GM23338 (cell line): Measurements from ENCODE around the gene ZMYND8. TPM values are rescaled to one million over a fixed set of nuclear protein-coding genes. Genes with fewer than 3 reads are reported as not detected.

Experiments
- CTCF ChIP-seq, 2 experiments: fragments of 200-600 bp in 1 of 2; sonication (generic) in 1 of 2; conservative IDR thresholded peaks; 2 replicates each; pipeline versions ENCODE4 v1.5.1 to v1.6.1; 2016 to 2017; ENCODE audit warnings: antibody characterized with exemption in 2 of 2, low read depth in 2 of 2, mild to moderate bottlenecking in 2 of 2, moderate library complexity in 1 of 2
- STAT1 ChIP-seq: IDR thresholded peaks from one replicate; pipeline ENCODE4 v1.6.1; 2016; ENCODE audit warnings: antibody characterized with exemption; ENCODE audit not compliant: unreplicated experiment
- ZNF114 ChIP-seq: fragments of 250-450 bp; sonication (Bioruptor Pico); IDR thresholded peaks from 2 replicates; pipeline ENCODE4 v1.5.0; 2020; ENCODE audit warnings: mild to moderate bottlenecking, moderate library complexity
- ZNF331 ChIP-seq: fragments of 250-450 bp; sonication (Bioruptor Pico); IDR thresholded peaks from 2 replicates; pipeline ENCODE4 v1.5.0; 2020; ENCODE audit warnings: low read depth, mild to moderate bottlenecking, moderate library complexity
- ZNF462 ChIP-seq: fragments of 250-450 bp; sonication (Bioruptor Pico); IDR thresholded peaks from 2 replicates; pipeline ENCODE4 v1.5.0; 2020; ENCODE audit warnings: mild to moderate bottlenecking, moderate library complexity
- polyA plus RNA-seq: library from polyadenylated mRNA; unstranded; fragments of >200 nt; fragmentation: Nextera tagmentation; extraction: Ambion mirVana; gene quantifications from 2 replicates; pipeline ENCODE4 v1.2.1, GENCODE V29; 2016
- total RNA-seq: library from RNA; depleted of rRNA; stranded (reverse); fragments of >200 nt; shearing (Covaris generic); gene quantifications from 2 replicates; pipeline ENCODE4 v1.2.3, GENCODE V29; 2014

Gene ZMYND8
- total and polyA plus RNA-seq, 2 experiments from 2014 or later = 70.9 to 128 TPM

DNA sequence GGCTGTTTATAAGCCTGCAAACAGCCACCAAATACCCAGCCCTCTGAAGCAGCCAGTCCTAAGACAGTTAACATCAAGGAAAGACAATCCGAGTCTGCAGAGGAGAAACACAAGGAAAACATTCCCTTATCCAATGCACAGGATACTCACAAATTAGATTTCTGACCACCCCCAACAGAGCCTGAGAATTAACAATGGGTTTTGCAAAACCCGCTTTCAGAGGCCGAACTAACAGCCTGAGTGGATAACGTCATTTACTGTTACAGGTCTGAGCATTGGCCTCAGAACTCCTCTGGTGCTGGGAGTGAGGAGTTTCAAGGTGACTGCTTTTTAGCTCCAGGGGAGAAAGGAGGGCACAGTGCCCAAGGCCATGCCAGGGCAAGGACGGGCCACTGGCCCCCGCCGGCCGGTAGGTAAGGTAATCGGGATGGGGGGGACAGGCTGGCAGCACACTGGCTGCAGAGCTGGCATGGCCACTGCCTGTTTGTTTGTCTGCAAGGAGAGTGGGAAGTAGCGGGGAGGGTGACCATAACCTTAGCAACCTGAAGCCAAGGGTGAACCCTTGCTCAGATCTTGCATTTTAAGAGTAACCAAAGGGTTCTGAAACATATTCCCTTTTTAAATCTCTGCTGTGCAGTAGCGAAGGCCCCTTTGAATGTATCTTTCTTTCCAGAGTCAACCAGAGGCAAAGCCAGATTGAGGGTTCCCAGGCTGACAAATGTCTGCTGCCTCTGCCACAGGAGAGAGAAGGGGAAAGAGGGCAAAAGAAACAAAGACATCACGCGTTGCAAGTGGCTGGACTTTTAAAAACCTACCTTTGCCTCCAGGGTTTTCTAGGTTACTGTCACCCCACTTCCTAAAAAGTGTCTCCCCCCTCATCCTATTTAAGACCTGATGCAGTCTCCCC lies 3.9 kb downstream of the ZMYND8 start (continued):
- TF ChIP-seq CTCF (conservative IDR thresholded peaks at IDR 0.05; ENCODE audit: low read depth in 2 of 2) (no peak), ZNF462 (no peak), STAT1 (no peak), ZNF114 (CRISPR knock-in tag) (no peak), ZNF331 (no peak)
